NCI-H774 (cell line): Measurements from ENCODE around the gene CPB2.

Experiments
- DNase-seq: peaks from one replicate; lab custom pipeline; 2025; lab: John Stamatoyannopoulos, UW

CPB2 gene

GRCh38 chr13:46050771-46051170 lies 54.1 kb downstream of the CPB2 start:
- DNase-seq: no peak

GRCh38 chr13:46045424-46045823 lies 59.4 kb downstream of the CPB2 start:
- DNase-seq: no peak

GRCh38 chr13:46043647-46044046 lies 61.2 kb downstream of the CPB2 start:
- DNase-seq: no peak

GRCh38 chr13:46041419-46041839 lies 63.4 kb downstream of the CPB2 start:
- DNase-seq: no peak

GRCh38 chr13:46040763-46041162 lies 64.1 kb downstream of the CPB2 start:
- no peak for DNase-seq

- no peak for DNase-seq
These were observed 65.2 kb downstream of the CPB2 start for GRCh38 chr13:46039411-46040182.

- no peak for DNase-seq
These were observed 66.5 kb downstream of the CPB2 start for GRCh38 chr13:46038296-46038695.

GRCh38 chr13:46035066-46035465 lies 69.8 kb downstream of the CPB2 start:
- peak; percentile 11 for DNase-seq

GRCh38 chr13:46032341-46032740 lies 72.5 kb downstream of the CPB2 start:
- no peak for DNase-seq

GRCh38 chr13:46031581-46032263 lies 73.1 kb downstream of the CPB2 start:
- no peak for DNase-seq

GRCh38 chr13:46025157-46025556 lies 79.7 kb downstream of the CPB2 start:
- no peak for DNase-seq

GRCh38 chr13:46022481-46022880 lies 82.4 kb downstream of the CPB2 start:
- DNase-seq: no peak

GRCh38 chr13:46016216-46016615 lies 88.6 kb downstream of the CPB2 start:
- DNase-seq: no peak

- no peak for DNase-seq
These were observed 89.5 kb downstream of the CPB2 start for GRCh38 chr13:46015366-46015765.

GRCh38 chr13:46012404-46012803 lies 92.4 kb downstream of the CPB2 start:
- no peak for DNase-seq

- no peak for DNase-seq
These were observed 94.7 kb downstream of the CPB2 start for GRCh38 chr13:46010148-46010547.

GRCh38 chr13:46008631-46009030 lies 96.2 kb downstream of the CPB2 start:
- DNase-seq: no peak

- DNase-seq: no peak
These were observed 98.0 kb downstream of the CPB2 start for GRCh38 chr13:46006688-46007452.

- no peak for DNase-seq
These were observed 100.3 kb downstream of the CPB2 start for GRCh38 chr13:46004491-46004890.
